ENCODE data around the gene GLP2R.
"Not testable (repeated sequence)": the region's sequence is repeated elsewhere in the genome, so short reads cannot be mapped to it uniquely, and the experiment has no call there.

Gene GLP2R

GRCh38 chr17:9918804-9919352 is 93.2 kb downstream of the GLP2R start:
- no peak for DNase-seq

GRCh38 chr17:9921216-9921615 is 95.5 kb downstream of the GLP2R start:
- not testable (repeated sequence) for DNase-seq

GRCh38 chr17:9922012-9922848 is 96.5 kb downstream of the GLP2R start:
- DNase-seq = no peak

GRCh38 chr17:9924735-9925191 is 99.0 kb downstream of the GLP2R start:
- DNase-seq = peak in 6 of 56 donors; percentile 6 to 33 (median 26)

- no peak for DNase-seq
Measured at GRCh38 chr17:9925457-9925856, 99.7 kb downstream of the GLP2R start.

- DNase-seq = no peak
Measured at GRCh38 chr17:9926150-9926804, 100.6 kb downstream of the GLP2R start.

GRCh38 chr17:9928601-9929333 is 103.0 kb downstream of the GLP2R start:
- DNase-seq = peak in 4 of 56 donors; percentile 5 to 32 (median 24)

GRCh38 chr17:9929871-9930270 is 104.1 kb downstream of the GLP2R start:
- no peak for DNase-seq

- no peak for DNase-seq
Measured at GRCh38 chr17:9931144-9931741, 105.5 kb downstream of the GLP2R start.

GRCh38 chr17:9932491-9932890 is 106.8 kb downstream of the GLP2R start:
- no peak for DNase-seq

GRCh38 chr17:9934331-9934730 is 108.6 kb downstream of the GLP2R start:
- DNase-seq = no peak

- DNase-seq = no peak
Measured at GRCh38 chr17:9935408-9935807, 109.7 kb downstream of the GLP2R start.

- DNase-seq = no peak
Measured at GRCh38 chr17:9936095-9936494, 110.4 kb downstream of the GLP2R start.

GRCh38 chr17:9937241-9937761 is 111.6 kb downstream of the GLP2R start:
- DNase-seq = peak in 28 of 56 donors; percentile 10 to 64 (median 32)

GRCh38 chr17:9937901-9938300 is 112.2 kb downstream of the GLP2R start:
- DNase-seq = no peak

GRCh38 chr17:9938764-9939163 is 113.0 kb downstream of the GLP2R start:
- DNase-seq = no peak

GRCh38 chr17:9940841-9941240 is 115.1 kb downstream of the GLP2R start:
- no peak for DNase-seq

GRCh38 chr17:9941305-9941704 is 115.6 kb downstream of the GLP2R start:
- no peak for DNase-seq
